SH-SY5Y (cell line): ENCODE results near the gene DLG2.

Source experiments
- GATA2 ChIP-seq: IDR thresholded peaks from 2 replicates; pipeline ENCODE4 v1.6.1; 2011; ENCODE audit warnings: mild to moderate bottlenecking, low read depth, low read length
- GATA3 ChIP-seq: IDR thresholded peaks from 2 replicates; pipeline ENCODE4 v1.6.1; 2011; ENCODE audit warnings: low read depth, mild to moderate bottlenecking, low read length, moderate library complexity

- no peak for TF ChIP-seq GATA2
- no peak for TF ChIP-seq GATA3
These were observed 869.4 kb downstream of the DLG2 start for GRCh38 chr11:84757711-84758110.
